ENCODE measurements around the gene HSF5. TPM values are rescaled to one million over a fixed set of nuclear protein-coding genes. Genes with fewer than 3 reads are reported as not detected.

The HSF5 gene
- total and polyA plus RNA-seq, 2 of the 4 experiments (the other 2 are of a cell fraction), result not detected

DNA sequence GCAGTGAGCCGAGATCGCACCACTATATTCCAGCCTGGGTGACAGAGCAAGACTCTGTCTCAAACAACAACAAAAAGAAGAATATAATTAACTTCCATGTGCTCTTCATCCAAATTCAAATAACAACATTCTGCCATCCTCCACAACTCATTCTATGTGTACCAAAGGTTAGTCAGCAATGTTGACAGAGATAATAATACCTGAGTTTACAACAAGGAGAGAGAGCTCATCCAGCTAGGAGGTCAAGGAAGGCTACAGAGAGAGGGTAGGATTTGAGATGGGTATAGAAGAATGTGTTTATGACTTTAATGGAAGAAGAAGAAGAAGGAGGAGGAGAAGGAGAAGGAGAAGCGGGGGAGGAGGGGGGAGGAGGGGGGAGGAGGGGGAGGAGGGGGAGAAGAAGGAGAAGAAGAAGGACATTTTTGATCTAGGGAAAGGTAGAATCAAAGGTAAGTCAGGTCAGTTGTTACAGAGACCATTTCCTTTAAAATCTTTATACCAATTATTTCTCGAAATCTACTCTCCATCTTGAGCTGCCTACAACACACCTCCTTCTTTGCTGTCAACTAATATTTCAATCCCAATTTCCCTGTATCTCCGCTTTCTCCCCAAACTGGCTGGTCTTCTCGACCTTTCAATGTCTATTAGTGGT, 10.1 kb upstream of the HSF5 start:
- TF ChIP-seq MAZ (IDR thresholded peaks at IDR 0.05; ENCODE audit: borderline replicate concordance, low read depth, low read length) (no peak), RAD21 (IDR thresholded peaks at IDR 0.05; ENCODE audit: low read length) (no peak), FOS (IDR thresholded peaks at IDR 0.05; ENCODE audit: low read depth, low read length) (no peak), RCOR1 (IDR thresholded peaks at IDR 0.05; ENCODE audit: insufficient replicate concordance, low read length) (no peak), SMC3 (IDR thresholded peaks at IDR 0.05; ENCODE audit: low read depth, low read length) (no peak), BHLHE40 (IDR thresholded peaks at IDR 0.05; ENCODE audit: low read depth, low read length) (no peak), NFE2L2 (IDR thresholded peaks at IDR 0.05; ENCODE audit: low read depth, low read length) (no peak), MXI1 (IDR thresholded peaks at IDR 0.05; ENCODE audit: borderline replicate concordance, low read depth, low read length) (no peak), POLR2A (IDR thresholded peaks at IDR 0.05; ENCODE audit: low read depth, low read length) (no peak), CHD1 (IDR thresholded peaks at IDR 0.05; ENCODE audit: low read depth, low read length) (no peak), MAFK (IDR thresholded peaks at IDR 0.05; ENCODE audit: low read depth, low read length) (no peak), RFX5 (IDR thresholded peaks at IDR 0.05; ENCODE audit: low read depth, low read length) (no peak)
- TF ChIP-seq, protein P1, sequence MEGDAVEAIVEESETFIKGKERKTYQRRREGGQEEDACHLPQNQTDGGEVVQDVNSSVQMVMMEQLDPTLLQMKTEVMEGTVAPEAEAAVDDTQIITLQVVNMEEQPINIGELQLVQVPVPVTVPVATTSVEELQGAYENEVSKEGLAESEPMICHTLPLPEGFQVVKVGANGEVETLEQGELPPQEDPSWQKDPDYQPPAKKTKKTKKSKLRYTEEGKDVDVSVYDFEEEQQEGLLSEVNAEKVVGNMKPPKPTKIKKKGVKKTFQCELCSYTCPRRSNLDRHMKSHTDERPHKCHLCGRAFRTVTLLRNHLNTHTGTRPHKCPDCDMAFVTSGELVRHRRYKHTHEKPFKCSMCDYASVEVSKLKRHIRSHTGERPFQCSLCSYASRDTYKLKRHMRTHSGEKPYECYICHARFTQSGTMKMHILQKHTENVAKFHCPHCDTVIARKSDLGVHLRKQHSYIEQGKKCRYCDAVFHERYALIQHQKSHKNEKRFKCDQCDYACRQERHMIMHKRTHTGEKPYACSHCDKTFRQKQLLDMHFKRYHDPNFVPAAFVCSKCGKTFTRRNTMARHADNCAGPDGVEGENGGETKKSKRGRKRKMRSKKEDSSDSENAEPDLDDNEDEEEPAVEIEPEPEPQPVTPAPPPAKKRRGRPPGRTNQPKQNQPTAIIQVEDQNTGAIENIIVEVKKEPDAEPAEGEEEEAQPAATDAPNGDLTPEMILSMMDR (conservative IDR thresholded peaks at IDR 0.05; ENCODE audit: low read depth, low read length), result no peak
- TF ChIP-seq, protein P2, sequence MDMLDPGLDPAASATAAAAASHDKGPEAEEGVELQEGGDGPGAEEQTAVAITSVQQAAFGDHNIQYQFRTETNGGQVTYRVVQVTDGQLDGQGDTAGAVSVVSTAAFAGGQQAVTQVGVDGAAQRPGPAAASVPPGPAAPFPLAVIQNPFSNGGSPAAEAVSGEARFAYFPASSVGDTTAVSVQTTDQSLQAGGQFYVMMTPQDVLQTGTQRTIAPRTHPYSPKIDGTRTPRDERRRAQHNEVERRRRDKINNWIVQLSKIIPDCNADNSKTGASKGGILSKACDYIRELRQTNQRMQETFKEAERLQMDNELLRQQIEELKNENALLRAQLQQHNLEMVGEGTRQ (IDR thresholded peaks at IDR 0.05; ENCODE audit: low read depth, low read length), result no peak
- TF ChIP-seq, protein P3, sequence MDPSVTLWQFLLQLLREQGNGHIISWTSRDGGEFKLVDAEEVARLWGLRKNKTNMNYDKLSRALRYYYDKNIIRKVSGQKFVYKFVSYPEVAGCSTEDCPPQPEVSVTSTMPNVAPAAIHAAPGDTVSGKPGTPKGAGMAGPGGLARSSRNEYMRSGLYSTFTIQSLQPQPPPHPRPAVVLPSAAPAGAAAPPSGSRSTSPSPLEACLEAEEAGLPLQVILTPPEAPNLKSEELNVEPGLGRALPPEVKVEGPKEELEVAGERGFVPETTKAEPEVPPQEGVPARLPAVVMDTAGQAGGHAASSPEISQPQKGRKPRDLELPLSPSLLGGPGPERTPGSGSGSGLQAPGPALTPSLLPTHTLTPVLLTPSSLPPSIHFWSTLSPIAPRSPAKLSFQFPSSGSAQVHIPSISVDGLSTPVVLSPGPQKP (IDR thresholded peaks at IDR 0.05; ENCODE audit: borderline replicate concordance, low read depth, low read length), result no peak
- Histone ChIP-seq H3K4ac (ENCODE audit: low read depth, low read length) (no peak overlapping the region), H4K91ac (ENCODE audit: insufficient read depth, low read depth, low read length) (no peak overlapping the region), H3K23ac (ENCODE audit: low read depth, low read length) (no peak overlapping the region), H2AK5ac (ENCODE audit: low read depth, low read length) (no peak overlapping the region), H3K9me3 (ENCODE audit: control insufficient read depth, insufficient read depth, low read length) (no peaks in the 10 kb centered on the region), H2BK5ac (ENCODE audit: low read depth, low read length, poor library complexity, severe bottlenecking) (no peak overlapping the region), H4K5ac (ENCODE audit: low read depth, low read length) (no peak overlapping the region), H2BK20ac (ENCODE audit: low read depth, low read length) (no peak overlapping the region), H2AFZ (replicated peaks; ENCODE audit: low read length, poor library complexity) (no peak overlapping the region), H4K8ac (ENCODE audit: low read depth in 2 of 2, low read length in 2 of 2) (no peak overlapping the region), H2AK9ac (replicated peaks; ENCODE audit: low read depth, low read length, poor library complexity) (no peak overlapping the region), H3K18ac (ENCODE audit: low read depth, low read length) (no peak overlapping the region), H3K4me1 (ENCODE audit: control insufficient read depth, insufficient read depth, low read length) (no peaks in the 10 kb centered on the region), H3K27me3 (ENCODE audit: control insufficient read depth, insufficient read depth, low read length) (no peaks in the 10 kb centered on the region), H3K56ac (ENCODE audit: extremely low read depth, insufficient read depth, low read length) (no peak overlapping the region), H3K79me1 (ENCODE audit: low read depth in 1 of 2, low read length in 2 of 2) (no peaks in the 10 kb centered on the region), H3K14ac (replicated peaks; ENCODE audit: low read depth, low read length) (no peak overlapping the region), H3K9me1 (ENCODE audit: insufficient read depth, low read length) (peaks cover 4% of the 10 kb centered on the region; the same call in 1 of the 2 replicates), H3K4me3 (ENCODE audit: insufficient read depth, low read depth, low read length) (no peak overlapping the region), H4K20me1 (ENCODE audit: insufficient read depth, low read length) (no peaks in the 10 kb centered on the region), H3K27ac (ENCODE audit: insufficient read depth, low read length) (no peak overlapping the region), H2BK120ac (ENCODE audit: low read depth, low read length) (no peak overlapping the region), H2BK15ac (ENCODE audit: low read depth, low read length) (no peak overlapping the region), H3K9ac (ENCODE audit: low read depth, low read length) (no peak overlapping the region), H3K36me3 (ENCODE audit: control insufficient read depth, insufficient read depth, low read length) (peaks cover 52% of the 10 kb centered on the region), H3K4me2 (ENCODE audit: low read depth, low read length) (no peak overlapping the region)
- in situ Hi-C loops (cut with MboI; ENCODE audit: low sequenced_read_pairs) (no loop called here), intact Hi-C loops (cut with micrococcal nuclease) (no loop called here), dilution Hi-C loops (cut with HindIII; ENCODE audit: low sequenced_read_pairs, unreplicated experiment) (no loop called here)
- POLR2A ChIA-PET (ENCODE audit: unreplicated experiment), result no interaction called here
- BruUV-seq (replicated peaks), result no TSS peak
- CTCF ChIA-PET, result interaction anchor here (0.5 kb wide), 1 partner anchor 451 kb away, joined by 3 read pairs; no protein-coding TSS in a partner anchor
- ATAC-seq (ENCODE audit: low read depth) (no peak), DNase-seq (no peak)
- 100% methylated on average over 1 to 2 of the region's 6 CpGs for WGBS, 2 experiments (ENCODE audit: extremely low coverage in 2 of 2, insufficient read length in 1 of 2)

All from IMR-90 (cell line).